ENCODE measurements around the gene EPHB1. TPM values are rescaled to one million over a fixed set of nuclear protein-coding genes. Genes with fewer than 3 reads are reported as not detected.

EPHB1 gene
- total RNA-seq, 1 experiment from 2014 or later, result 0.11 TPM

GRCh38 chr3:134899786-134900185 lies 104.7 kb downstream of the EPHB1 start:
- TF ChIP-seq EZH2 (IDR thresholded peaks at IDR 0.05; ENCODE audit: borderline replicate concordance, low read depth, low read length, poor library complexity, severe bottlenecking) (no peak), CTCF (conservative IDR thresholded peaks at IDR 0.05; ENCODE audit: low read depth, low read length) (no peak)
- H3K36me3 ChIP-seq (ENCODE audit: insufficient read depth, low read length, poor library complexity, severe bottlenecking), result no peaks in the 10 kb centered on the region
- ChIA-PET CTCF (no interaction called here), POLR2A (ENCODE audit: low non-redundant PET) (no interaction called here)
- H3K27me3 ChIP-seq (replicated peaks; ENCODE audit: insufficient read depth, low read depth, low read length, poor library complexity), result peaks cover 29% of the 10 kb centered on the region
- H3K27ac ChIP-seq (ENCODE audit: low read depth, low read length, poor library complexity, severe bottlenecking), result no peak overlapping the region
- BruUV-seq (replicated peaks), result no TSS peak
- H3K4me1 ChIP-seq (ENCODE audit: insufficient read depth, low read length, poor library complexity, severe bottlenecking), result no peaks in the 10 kb centered on the region
- no peaks in the 10 kb centered on the region for H3K9me3 ChIP-seq (ENCODE audit: low read depth, low read length, poor library complexity, severe bottlenecking)
- no peak overlapping the region for H3K4me3 ChIP-seq (ENCODE audit: low read depth, low read length, poor library complexity, severe bottlenecking)
- intact Hi-C loops (cut with micrococcal nuclease; ENCODE audit: unreplicated experiment), result no loop called here
- no peak for DNase-seq (ENCODE audit: low spot score)

DNA sequence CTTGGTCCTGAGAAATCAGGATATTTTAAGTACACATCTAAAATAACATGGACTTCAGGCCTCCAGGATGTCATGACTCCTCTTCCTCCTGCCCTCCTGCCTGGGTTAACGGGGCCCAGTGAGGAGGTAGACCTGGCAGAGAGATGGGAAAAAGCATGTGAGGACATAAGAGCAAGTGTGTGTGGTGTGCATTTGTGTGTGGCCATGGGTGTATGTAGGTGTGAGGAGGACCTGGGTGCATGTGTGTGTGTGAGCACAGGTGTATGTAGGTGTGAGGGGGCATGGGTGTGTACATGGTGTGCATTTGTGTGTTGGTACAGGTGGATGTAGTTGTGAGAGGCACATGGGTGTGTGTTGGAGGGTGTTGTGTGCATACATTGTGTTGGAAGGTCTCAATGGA lies 105.4 kb downstream of the EPHB1 start:
- Histone ChIP-seq H3K4me1 (ENCODE audit: insufficient read depth, low read length, poor library complexity, severe bottlenecking) (no peaks in the 10 kb centered on the region), H3K9me3 (ENCODE audit: low read depth, low read length, poor library complexity, severe bottlenecking) (no peaks in the 10 kb centered on the region), H3K27ac (ENCODE audit: low read depth, low read length, poor library complexity, severe bottlenecking) (no peak overlapping the region), H3K4me3 (ENCODE audit: low read depth, low read length, poor library complexity, severe bottlenecking) (no peak overlapping the region), H3K36me3 (ENCODE audit: insufficient read depth, low read length, poor library complexity, severe bottlenecking) (no peaks in the 10 kb centered on the region), H3K27me3 (replicated peaks; ENCODE audit: insufficient read depth, low read depth, low read length, poor library complexity) (peaks cover 22% of the 10 kb centered on the region)
- intact Hi-C loops (cut with micrococcal nuclease; ENCODE audit: unreplicated experiment), result no loop called here
- no peak for TF ChIP-seq CTCF (conservative IDR thresholded peaks at IDR 0.05; ENCODE audit: low read depth, low read length)
- no peak for TF ChIP-seq EZH2 (IDR thresholded peaks at IDR 0.05; ENCODE audit: borderline replicate concordance, low read depth, low read length, poor library complexity, severe bottlenecking)
- ChIA-PET POLR2A (ENCODE audit: low non-redundant PET) (no interaction called here), CTCF (no interaction called here)
- no peak for DNase-seq (ENCODE audit: low spot score)
- BruUV-seq (replicated peaks), result no TSS peak

DNA sequence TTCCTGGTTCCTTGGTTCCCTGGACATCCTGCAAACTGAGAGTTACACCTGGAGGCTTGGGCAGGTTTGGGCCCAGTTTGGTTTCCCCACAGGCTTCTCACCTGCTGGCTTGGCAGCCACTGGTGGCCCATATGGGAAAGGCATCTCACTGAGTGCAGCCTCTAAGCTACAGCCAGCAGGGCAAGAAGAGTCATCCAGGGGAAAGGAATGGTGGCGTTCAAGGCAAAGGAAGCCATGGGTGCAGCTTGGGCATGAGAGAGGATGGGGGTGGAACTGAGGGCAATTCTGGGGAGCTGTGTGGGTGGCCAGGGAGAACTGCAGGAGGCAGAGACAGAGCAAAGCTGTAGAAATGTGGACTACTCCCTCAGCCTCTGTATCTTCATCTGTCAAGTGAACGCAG lies 106.4 kb downstream of the EPHB1 start:
- peaks cover 17% of the 10 kb centered on the region for H3K27me3 ChIP-seq (replicated peaks; ENCODE audit: insufficient read depth, low read depth, low read length, poor library complexity)
- TF ChIP-seq CTCF (conservative IDR thresholded peaks at IDR 0.05; ENCODE audit: low read depth, low read length), result no peak
- no peak for TF ChIP-seq EZH2 (IDR thresholded peaks at IDR 0.05; ENCODE audit: borderline replicate concordance, low read depth, low read length, poor library complexity, severe bottlenecking)
- no TSS peak for BruUV-seq (replicated peaks)
- H3K4me1 ChIP-seq (ENCODE audit: insufficient read depth, low read length, poor library complexity, severe bottlenecking), result no peaks in the 10 kb centered on the region
- no peak overlapping the region for H3K4me3 ChIP-seq (ENCODE audit: low read depth, low read length, poor library complexity, severe bottlenecking)
- no peak for DNase-seq (ENCODE audit: low spot score)
- ChIA-PET CTCF (no interaction called here), POLR2A (ENCODE audit: low non-redundant PET) (no interaction called here)
- H3K9me3 ChIP-seq (ENCODE audit: low read depth, low read length, poor library complexity, severe bottlenecking), result no peaks in the 10 kb centered on the region
- intact Hi-C loops (cut with micrococcal nuclease; ENCODE audit: unreplicated experiment), result no loop called here
- H3K27ac ChIP-seq (ENCODE audit: low read depth, low read length, poor library complexity, severe bottlenecking), result no peak overlapping the region
- no peaks in the 10 kb centered on the region for H3K36me3 ChIP-seq (ENCODE audit: insufficient read depth, low read length, poor library complexity, severe bottlenecking)

Data from A673 (cell line).